ENCODE measurements around the gene CCR1.

Gene CCR1

DNA sequence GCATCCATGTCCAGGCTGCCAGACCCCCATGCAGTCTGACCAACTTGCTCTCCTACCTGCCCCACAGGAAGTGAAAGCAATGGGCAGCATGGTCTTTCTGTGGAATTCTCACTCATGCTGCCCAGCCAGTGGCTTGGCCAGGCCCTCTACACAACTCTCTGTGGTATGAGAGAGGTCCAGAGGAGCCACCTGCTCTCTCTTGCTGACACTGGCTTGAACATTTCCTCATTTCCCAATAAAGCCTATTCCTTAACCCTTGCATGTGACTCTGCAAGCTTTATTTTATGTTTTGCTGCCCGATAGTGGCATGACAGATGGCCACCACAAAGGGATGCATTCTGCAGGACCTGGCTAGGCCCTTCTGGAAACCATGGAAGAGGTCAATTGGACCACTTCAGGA lies 53.8 kb downstream of the CCR1 start:
- Histone ChIP-seq H3K4me1 (ENCODE audit: control insufficient read depth, insufficient read depth, low read length) (no peaks in the 10 kb centered on the region), H3K27me3 (ENCODE audit: control insufficient read depth, insufficient read depth, low read length) (no peaks in the 10 kb centered on the region), H3K4me3 (ENCODE audit: low read depth, low read length) (no peak overlapping the region), H3K9me3 (ENCODE audit: control insufficient read depth, insufficient read depth, low read length) (no peaks in the 10 kb centered on the region), H3K9ac (ENCODE audit: low read depth, low read length) (no peak overlapping the region), H3K36me3 (ENCODE audit: control insufficient read depth, insufficient read depth, low read length) (no peaks in the 10 kb centered on the region)

Measured in iPS-15b (cell line).